Stromal cell of bone marrow (primary cell): ENCODE measurements around the gene DDIT3.
"Not testable (repeated sequence)": the region's sequence is repeated elsewhere in the genome, so short reads cannot be mapped to it uniquely, and the experiment has no call there.

ENCODE experiments used
- DNase-seq: peaks from one replicate; pipeline ENCODE4 v3.0.0-alpha.2; 2012; ENCODE audit warnings: low read depth

Gene DDIT3

DNA sequence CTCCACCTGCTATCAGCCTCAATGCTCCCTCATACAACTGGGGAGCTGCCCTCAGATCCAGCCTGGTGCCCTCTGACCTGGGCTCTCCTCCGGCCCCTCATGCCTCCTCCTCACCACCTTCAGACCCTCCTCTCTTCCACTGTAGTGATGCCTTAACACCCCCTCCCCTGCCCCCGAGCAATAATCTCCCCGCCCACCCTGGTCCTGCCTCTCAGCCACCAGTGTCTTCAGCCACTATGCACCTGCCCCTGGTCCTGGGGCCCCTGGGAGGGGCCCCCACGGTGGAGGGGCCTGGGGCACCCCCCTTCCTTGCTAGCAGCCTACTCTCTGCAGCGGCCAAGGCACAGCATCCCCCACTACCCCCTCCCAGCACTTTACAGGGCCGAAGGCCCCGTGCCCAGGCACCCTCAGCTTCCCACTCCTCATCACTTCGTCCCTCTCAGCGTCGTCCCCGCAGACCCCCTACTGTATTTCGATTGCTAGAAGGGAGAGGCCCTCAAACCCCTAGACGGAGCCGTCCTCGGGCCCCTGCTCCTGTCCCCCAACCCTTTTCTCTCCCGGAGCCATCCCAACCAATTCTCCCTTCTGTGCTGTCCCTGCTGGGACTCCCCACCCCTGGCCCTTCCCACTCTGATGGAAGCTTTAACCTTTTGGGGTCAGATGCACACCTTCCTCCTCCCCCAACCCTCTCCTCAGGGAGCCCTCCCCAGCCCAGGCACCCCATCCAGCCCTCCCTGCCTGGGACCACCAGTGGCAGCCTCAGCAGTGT is 5.5 kb upstream of the DDIT3 start:
- no peak for DNase-seq

DNA sequence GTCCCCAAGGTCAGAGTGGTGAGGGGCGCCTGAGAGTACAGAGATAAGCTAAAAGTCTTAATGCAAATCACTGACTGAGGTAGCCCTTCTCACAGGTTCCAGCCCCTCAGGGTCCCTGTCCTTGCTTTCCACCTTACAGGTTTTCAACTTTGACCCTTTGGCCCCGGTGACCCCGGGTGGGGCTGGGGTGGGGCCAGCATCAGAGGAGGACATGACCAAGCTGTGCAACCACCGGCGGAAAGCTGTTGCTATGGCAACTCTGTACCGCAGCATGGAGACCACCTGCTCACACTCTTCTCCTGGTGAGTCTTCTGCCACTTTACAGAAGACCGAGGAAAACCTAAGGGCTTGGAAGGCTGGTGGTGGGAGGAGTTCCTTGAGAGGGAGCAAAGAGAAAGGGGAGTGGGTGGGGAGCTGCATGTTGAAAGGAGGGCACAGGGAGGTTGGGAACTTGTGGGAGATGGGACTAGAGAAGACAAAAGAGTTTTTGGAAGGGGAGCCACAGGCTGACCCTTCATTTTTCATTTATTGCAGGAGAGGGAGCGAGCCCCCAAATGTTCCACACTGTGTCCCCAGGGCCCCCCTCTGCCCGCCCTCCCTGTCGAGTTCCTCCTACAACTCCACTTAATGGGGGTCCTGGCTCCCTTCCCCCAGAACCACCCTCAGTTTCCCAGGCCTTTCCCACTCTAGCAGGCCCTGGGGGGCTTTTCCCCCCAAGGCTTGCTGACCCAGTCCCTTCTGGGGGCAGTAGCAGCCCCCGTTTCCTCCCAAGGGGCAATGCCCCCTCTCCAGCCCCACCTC is 4.7 kb upstream of the DDIT3 start:
- DNase-seq: no peak

DNA sequence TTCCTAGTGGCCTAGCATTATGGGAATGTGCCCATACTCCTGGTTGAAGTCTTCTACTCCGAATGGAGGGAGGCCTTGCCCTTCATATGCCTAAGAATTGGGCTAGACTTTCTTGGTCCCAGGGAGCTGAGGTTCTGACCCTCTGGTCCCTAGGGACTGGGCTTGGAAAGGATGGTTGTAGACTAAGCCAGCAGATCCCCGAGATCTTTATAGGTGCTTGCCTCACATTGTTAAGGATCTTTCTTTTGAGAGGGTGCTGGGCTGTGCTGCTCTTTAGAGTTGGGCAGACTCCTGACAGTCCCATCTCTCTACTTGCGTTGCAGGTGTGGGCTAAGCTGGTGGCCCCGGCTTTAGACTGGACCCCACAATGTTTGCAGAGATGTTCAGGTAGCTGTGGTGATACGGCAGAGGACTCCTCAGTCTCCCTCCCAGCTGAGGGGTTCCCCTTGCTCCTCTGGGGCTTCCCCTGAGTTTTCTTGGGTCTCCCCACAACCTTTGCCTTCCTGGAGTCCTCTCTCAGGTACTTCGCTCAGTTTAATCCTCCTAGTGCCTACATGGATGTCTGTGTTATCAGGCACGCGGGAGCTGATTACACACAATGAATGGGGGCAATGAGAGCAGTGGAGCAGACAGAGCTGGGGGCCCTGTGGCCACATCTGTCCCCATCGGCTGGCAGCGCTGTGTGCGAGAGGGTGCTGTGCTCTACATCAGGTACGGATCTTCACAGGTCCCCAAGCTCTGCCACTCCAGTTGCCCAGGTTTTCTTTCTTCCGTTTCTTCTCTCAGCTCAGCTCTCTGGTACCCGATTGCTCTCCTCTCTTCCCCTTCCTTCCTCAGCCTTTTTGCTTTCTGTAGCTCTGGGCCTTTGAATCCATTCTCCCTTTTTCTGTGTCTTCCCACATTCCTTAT is 3.6 kb upstream of the DDIT3 start:
- DNase-seq: no peak

DNA sequence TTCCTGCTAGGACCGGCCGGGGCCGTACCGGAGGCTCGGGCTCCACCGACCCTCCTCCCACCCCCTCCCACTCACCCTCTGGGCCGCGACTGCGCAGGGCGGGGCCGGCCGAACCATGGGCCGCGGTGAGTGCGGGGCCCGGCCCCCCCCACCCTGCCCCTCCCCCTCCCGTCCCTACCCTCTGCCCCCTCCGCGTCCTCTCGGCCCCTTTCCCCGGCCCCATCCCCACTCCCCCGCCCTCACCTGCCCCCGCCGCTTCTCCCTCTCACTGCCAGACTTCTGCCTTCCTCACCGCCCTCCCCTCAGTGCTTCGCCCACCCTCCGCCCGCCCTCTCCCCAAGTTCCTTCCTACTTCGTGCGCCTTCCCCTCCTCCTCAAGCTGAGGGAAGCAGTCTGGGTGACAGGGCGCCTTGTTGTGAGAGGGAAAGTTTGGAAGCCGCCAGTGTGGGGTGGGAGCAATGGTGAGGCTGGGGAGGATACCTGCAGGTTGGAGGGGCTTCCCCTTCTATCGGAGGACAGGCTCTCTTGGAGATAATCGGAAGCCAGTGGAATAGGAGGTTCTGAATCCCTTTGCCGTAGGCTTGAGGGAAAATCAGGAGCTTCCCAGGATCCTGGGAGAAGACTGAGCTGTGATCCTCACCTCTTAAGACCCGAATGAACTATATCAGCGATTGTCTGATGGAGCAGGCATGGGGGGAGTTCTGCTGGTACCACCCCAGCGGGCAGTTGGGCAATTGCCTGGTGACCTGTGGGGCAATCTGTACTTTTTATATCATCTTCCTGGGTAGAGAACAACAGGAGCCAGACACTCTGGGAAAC is 2.8 kb upstream of the DDIT3 start:
- no peak for DNase-seq

DNA sequence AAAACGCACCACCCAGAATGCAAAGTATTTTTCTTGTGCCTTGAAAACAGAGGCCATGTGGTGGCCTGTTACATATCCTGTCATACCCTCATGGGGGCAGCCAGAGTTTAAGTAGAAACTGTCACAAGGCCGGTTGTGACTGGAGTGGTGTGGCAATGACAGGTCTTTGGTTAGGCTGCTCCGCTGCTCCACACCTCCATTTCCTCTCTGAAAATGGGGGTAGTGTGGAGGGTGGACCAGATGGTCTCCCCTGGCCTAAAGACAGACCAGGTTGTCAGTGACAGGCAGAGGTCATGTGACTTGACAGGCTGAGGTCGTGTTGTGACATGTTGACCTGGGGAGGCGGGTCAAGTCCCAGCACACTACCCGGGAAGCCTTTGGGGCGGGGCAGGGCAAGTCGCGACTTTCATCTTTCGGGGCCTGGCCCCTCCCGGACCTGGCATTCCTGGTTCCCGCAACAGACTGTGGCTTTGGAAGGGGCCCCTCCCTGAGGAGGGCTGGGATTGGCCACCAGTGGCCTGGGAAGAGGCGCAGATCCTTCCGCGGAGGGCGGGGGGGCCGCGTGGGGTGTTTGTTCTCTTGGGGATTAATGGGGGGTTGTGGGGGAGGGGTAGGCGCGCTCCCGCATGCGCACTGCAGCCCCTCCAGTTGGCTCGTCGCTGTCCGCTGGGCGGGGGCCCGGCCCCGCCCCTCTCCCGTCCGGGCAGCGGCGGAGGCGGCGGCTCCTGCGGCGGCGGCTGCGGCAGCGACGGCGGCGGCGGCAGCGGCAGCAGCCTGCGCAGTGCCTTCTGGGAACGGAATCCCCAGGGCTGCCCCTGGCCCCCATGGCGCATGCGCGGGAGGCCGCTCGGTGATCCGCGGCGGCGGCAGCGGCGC is 1.9 kb upstream of the DDIT3 start, which contains the start of gene MBD6:
TSS of gene MBD6 (plus strand) at position 814 of the 876 bp plus-strand sequence. CDS start 1,480 bp downstream, outside the sequence.
- peak; percentile 67 for DNase-seq

GRCh38 chr12:57521525-57522010 is 1.3 kb upstream of the DDIT3 start:
- no peak for DNase-seq

- no peak for DNase-seq
Measured at GRCh38 chr12:57519796-57520052, 590 bp downstream of the DDIT3 start.

DNA sequence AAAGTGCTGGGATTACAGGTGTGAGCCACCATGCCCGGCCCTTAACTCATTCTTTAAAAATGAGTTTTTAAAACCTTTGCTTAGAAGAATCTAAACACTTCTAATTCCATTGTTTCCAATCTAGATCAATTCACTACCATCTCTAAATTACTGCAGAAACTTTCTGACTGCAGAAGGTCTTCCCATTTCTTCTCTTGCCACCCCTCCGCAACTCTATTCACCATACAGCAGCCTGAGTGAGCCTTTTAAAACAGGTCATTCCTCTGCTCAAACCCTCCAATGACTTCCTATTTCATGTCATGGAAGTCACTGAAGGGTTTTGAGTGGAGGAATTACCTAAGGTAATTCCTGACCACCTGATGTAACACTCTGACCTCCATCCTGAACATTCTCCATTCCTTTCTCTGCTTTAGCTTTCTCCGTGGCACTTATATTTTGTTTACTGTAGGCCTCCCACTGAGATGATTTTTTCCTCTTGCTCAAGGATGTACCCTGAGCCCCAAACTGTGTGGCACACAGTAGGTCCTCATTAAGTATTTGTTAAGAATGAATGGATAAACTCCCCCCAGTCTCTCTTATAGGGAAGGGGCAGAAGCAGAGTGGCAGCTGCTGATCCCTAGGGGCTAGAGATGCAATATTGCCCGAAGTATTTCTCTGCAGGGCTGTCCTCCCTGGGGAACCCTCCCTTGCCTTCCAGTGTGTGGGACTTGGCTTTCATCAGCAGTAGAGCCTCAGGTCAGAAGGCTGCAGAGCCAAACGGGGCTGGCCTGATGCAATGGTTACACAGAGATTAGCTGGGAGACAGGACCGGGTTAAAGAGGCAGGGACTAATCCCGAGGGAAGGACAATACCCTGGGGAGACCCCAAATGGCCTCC is 1.2 kb downstream of the DDIT3 start:
- peak; percentile 10 for DNase-seq

- DNase-seq: peak; percentile 11
Measured at GRCh38 chr12:57518176-57518919, 2.0 kb downstream of the DDIT3 start.

DNA sequence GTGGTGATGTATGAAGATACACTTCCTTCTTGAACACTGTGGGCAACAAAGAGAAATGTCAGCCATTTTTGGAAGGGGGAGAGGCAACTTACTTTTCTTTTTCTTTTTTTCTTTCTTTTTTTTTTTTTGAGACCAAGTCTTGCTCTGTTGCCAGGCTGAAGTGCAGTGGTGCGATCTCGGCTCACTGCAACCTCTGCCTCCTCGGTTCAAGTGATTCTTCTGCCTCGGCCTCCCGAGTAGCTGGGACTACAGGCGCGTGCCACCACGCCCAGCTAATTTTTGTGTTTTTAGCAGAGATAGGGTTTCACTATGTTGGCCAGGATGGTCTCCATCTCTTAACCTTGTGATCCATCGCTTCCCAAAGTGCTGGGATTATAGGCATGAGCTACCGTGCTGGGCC is 2.6 kb downstream of the DDIT3 start:
- not testable (repeated sequence) for DNase-seq

GRCh38 chr12:57517187-57517586 is 3.1 kb downstream of the DDIT3 start:
- DNase-seq: peak; percentile 18

DNA sequence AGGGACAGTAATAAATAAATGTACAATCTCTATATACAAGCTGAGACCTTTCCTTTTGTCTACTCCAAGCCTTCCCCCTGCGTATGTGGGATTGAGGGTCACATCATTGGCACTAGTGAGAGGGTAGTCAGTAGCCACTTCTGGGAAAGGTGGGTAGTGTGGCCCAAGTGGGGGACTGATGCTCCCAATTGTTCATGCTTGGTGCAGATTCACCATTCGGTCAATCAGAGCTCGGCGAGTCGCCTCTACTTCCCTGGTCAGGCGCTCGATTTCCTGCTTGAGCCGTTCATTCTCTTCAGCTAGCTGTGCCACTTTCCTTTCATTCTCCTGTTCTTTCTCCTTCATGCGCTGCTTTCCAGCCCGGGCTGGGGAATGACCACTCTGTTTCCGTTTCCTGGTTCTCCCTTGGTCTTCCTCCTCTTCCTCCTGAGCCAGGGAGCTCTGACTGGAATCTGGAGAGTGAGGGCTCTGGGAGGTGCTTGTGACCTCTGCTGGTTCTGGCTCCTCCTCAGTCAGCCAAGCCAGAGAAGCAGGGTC is 3.6 kb downstream of the DDIT3 start:
- DNase-seq: no peak

- DNase-seq: no peak
Measured at GRCh38 chr12:57515934-57516541, 4.3 kb downstream of the DDIT3 start.

GRCh38 chr12:57515408-57515933 is 4.8 kb downstream of the DDIT3 start:
- DNase-seq: no peak

DNA sequence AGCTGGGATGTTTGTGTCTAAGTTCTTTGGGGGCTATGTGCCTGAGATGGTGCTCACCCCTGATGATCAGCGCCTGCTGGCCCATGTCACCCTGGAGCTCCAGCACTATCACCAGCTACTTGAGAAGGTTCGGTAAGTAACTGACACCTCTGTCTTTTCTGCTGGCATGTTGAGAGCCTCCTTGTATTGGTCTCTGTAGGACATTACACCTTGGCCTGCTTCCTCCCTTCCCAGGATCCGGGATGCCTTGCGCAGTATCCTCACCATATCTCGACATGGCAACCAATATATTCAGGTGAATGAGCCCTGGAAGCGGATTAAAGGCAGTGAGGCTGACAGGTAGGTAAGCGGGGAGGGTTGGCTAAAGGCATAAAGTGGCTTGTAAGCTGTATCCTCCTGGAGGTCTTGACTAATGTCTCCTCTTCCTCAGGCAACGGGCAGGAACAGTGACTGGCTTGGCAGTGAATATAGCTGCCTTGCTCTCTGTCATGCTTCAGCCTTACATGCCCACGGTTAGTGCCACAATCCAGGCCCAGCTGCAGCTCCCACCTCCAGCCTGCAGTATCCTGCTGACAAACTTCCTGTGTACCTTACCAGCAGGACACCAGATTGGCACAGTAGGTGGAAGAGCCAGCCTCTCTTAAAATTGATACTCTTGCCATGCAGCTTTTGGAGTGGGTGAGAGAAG is 5.5 kb downstream of the DDIT3 start:
- DNase-seq: no peak

GRCh38 chr12:57514246-57514645 is 6.1 kb downstream of the DDIT3 start:
- not testable (repeated sequence) for DNase-seq

- DNase-seq: not testable (repeated sequence)
Measured at GRCh38 chr12:57513677-57514076, 6.6 kb downstream of the DDIT3 start.
